KMS-11 (cell line): ENCODE results near the gene OTOP2.

Source experiments
- H2AFZ ChIP-seq: fragments of 200-600 bp; sonication (generic); 2 replicates; pipeline ENCODE4 v1.6.1; 2016; ENCODE audit warnings: antibody characterized with exemption, mixed run types, low read depth
- H3K27ac ChIP-seq: fragments of 200-600 bp; sonication (generic); 2 replicates; pipeline ENCODE4 v1.6.1; 2016; ENCODE audit warnings: mild to moderate bottlenecking, mixed run types
- H3K27me3 ChIP-seq: fragments of 200-600 bp; sonication (generic); 2 replicates; pipeline ENCODE4 v1.6.1; 2017; ENCODE audit warnings: mild to moderate bottlenecking, low read depth, mixed run types, moderate library complexity; ENCODE audit not compliant: insufficient read depth
- H3K36me3 ChIP-seq: fragments of 200-600 bp; sonication (generic); 2 replicates; pipeline ENCODE4 v1.6.1; 2017; ENCODE audit warnings: mild to moderate bottlenecking, mixed run types; ENCODE audit not compliant: insufficient read depth
- H3K4me1 ChIP-seq: fragments of 200-600 bp; sonication (generic); 2 replicates; pipeline ENCODE4 v1.6.1; 2016; ENCODE audit warnings: mild to moderate bottlenecking, low read depth, mixed run types; ENCODE audit not compliant: poor library complexity, severe bottlenecking
- H3K4me2 ChIP-seq: fragments of 200-600 bp; sonication (generic); 2 replicates; pipeline ENCODE4 v1.7.0; 2016; ENCODE audit warnings: mild to moderate bottlenecking, mixed run types
- H3K4me3 ChIP-seq: fragments of 200-600 bp; sonication (generic); IDR thresholded peaks from 2 replicates; pipeline ENCODE4 v1.6.1; 2017; ENCODE audit warnings: low read depth, low read length, mixed read lengths; ENCODE audit not compliant: insufficient read depth
- H3K79me2 ChIP-seq: fragments of 200-600 bp; sonication (generic); 2 replicates; pipeline ENCODE4 v1.6.1; 2016; ENCODE audit warnings: low read depth, mixed run types; ENCODE audit not compliant: insufficient read depth
- H3K9ac ChIP-seq: fragments of 200-600 bp; sonication (generic); 2 replicates; pipeline ENCODE4 v1.6.1; 2016; ENCODE audit warnings: mild to moderate bottlenecking, mixed run types
- H4K20me1 ChIP-seq: fragments of 200-600 bp; sonication (generic); 2 replicates; pipeline ENCODE4 v1.6.1; 2016; ENCODE audit warnings: mild to moderate bottlenecking, mixed run types; ENCODE audit not compliant: insufficient read depth
- TF ChIP-seq, protein P1 (sequence below): fragments of 200-600 bp; sonication (generic); conservative IDR thresholded peaks from 2 replicates; pipeline ENCODE4 v1.6.1; 2017; ENCODE audit warnings: low read depth, mild to moderate bottlenecking, antibody characterized with exemption, low read length, moderate library complexity, mixed read lengths

Gene OTOP2

GRCh38 chr17:74959826-74960515, 35.9 kb downstream of the OTOP2 start:
- Histone ChIP-seq H3K4me3 (no peak overlapping the region), H3K27ac (no peak overlapping the region), H3K36me3 (no peaks in the 10 kb centered on the region), H3K79me2 (no peaks in the 10 kb centered on the region), H3K9ac (no peak overlapping the region), H3K4me2 (no peak overlapping the region), H3K4me1 (peaks cover 15% of the 10 kb centered on the region), H3K27me3 (peaks cover 5% of the 10 kb centered on the region; the same call in 1 of the 2 replicates), H4K20me1 (no peaks in the 10 kb centered on the region), H2AFZ (peak overlapping the region; percentile 68; the same call in 1 of the 2 replicates)
- TF ChIP-seq, protein P1, sequence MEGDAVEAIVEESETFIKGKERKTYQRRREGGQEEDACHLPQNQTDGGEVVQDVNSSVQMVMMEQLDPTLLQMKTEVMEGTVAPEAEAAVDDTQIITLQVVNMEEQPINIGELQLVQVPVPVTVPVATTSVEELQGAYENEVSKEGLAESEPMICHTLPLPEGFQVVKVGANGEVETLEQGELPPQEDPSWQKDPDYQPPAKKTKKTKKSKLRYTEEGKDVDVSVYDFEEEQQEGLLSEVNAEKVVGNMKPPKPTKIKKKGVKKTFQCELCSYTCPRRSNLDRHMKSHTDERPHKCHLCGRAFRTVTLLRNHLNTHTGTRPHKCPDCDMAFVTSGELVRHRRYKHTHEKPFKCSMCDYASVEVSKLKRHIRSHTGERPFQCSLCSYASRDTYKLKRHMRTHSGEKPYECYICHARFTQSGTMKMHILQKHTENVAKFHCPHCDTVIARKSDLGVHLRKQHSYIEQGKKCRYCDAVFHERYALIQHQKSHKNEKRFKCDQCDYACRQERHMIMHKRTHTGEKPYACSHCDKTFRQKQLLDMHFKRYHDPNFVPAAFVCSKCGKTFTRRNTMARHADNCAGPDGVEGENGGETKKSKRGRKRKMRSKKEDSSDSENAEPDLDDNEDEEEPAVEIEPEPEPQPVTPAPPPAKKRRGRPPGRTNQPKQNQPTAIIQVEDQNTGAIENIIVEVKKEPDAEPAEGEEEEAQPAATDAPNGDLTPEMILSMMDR: no peak

DNA sequence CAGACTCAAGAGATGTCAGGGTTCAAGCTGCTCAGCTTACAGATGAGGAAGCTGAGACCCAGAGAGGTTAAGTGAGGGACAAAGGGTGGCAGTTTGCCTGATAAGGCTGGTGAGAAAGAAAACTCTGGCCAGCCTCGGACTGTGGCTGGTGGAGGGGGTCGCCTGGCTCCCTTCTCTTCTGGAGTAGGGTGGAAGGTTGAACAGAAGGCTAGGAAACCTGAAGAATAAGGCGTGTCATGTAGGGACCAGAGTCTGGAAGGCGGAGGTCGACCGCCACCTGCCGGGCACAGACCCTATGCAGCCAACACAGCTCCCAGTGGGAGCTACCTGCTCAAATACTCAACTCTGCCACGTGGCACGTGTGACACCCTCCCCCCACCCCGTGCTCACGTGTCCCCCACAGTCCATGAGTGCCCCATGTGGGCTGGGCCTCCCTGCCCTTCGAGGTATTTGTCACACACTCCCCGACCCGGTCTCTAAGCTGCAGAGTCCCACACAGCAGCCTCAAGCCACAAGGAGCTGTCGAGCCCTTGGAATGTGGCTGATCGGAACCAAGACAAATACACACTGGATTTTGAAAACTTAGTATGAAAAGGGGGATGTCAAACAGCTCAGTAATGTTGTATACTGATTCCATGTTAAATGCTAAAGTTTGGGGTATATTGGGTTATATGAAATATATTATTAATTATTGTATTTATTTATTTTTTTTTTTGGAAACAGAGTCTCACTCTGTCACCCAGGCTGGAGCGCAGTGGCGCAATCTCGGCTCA, 36.7 kb downstream of the OTOP2 start:
- Histone ChIP-seq H3K4me2 (peak overlapping the region; percentile 70), H4K20me1 (no peaks in the 10 kb centered on the region), H3K79me2 (no peaks in the 10 kb centered on the region), H3K4me1 (peaks cover 15% of the 10 kb centered on the region), H3K4me3 (no peak overlapping the region), H3K27me3 (peaks cover 3% of the 10 kb centered on the region; the same call in 1 of the 2 replicates), H3K27ac (no peak overlapping the region), H3K36me3 (no peaks in the 10 kb centered on the region), H3K9ac (no peak overlapping the region), H2AFZ (peak overlapping the region; percentile 68)
- TF ChIP-seq, protein P1: peak; percentile 76

- Histone ChIP-seq H3K27me3 (peaks cover 2% of the 10 kb centered on the region; the same call in 1 of the 2 replicates), H2AFZ (peak overlapping the region; percentile 7; the same call in 1 of the 2 replicates), H3K4me2 (peak overlapping the region; percentile 36; the same call in 1 of the 2 replicates), H3K4me1 (peaks cover 15% of the 10 kb centered on the region), H3K79me2 (no peaks in the 10 kb centered on the region), H3K36me3 (no peaks in the 10 kb centered on the region), H3K4me3 (no peak overlapping the region), H4K20me1 (no peaks in the 10 kb centered on the region), H3K9ac (no peak overlapping the region), H3K27ac (no peak overlapping the region)
- TF ChIP-seq, protein P1: peak; percentile 90
These were observed 37.7 kb downstream of the OTOP2 start for GRCh38 chr17:74961657-74962350.

DNA sequence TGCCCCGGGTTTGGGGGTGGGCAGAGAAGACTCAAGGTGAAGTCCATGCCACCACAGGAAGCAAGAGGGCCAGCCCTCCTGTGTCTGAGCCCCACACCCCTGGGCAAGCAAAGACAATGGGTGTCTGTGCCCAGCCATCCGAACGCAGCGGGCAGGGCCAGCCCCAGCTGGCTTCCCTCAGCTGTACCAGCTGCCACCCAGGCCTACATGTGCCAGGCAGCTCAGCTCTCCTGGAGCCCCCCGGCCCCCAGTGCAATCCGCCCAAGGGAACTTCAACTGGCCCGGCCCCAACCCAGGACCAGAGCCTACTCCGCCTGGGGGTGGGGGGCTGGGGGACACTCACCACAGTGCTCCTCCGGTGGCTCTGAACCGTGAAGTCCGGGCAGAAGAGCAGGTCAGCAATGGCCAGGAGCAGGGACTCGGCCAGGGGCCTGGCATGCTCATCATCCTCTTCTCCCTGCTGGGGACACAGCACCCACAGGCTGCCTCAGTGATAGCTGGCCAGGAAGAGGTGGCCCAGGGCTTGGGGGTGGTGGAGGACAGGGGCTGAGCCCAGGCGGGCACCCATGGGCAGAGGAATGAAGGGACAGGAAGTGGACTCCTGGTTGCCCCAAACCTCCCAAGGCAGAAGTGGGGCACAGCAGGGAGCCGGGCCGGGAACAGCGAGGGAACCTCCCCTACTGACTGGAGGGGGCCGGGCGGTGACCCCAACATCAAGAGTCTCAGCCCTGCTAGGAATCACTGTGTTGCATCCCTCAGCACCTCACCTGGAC, 38.7 kb downstream of the OTOP2 start:
- Histone ChIP-seq H3K27ac (no peak overlapping the region), H4K20me1 (no peaks in the 10 kb centered on the region), H3K27me3 (no peaks in the 10 kb centered on the region; the same call in 1 of the 2 replicates)

More for the DNA sequence above, 38.7 kb downstream of the OTOP2 start:
- Histone ChIP-seq H3K79me2 (no peaks in the 10 kb centered on the region), H3K4me1 (peaks cover 15% of the 10 kb centered on the region), H3K36me3 (no peaks in the 10 kb centered on the region), H2AFZ (no peak overlapping the region), H3K4me2 (no peak overlapping the region), H3K9ac (no peak overlapping the region), H3K4me3 (no peak overlapping the region)
- TF ChIP-seq, protein P1: no peak
